GM18517 (cell line): Measurements from ENCODE around the gene SETD3.

Experiments used
- ATAC-seq: cut with Tn5 transposase; IDR thresholded peaks from one replicate; pipeline ENCODE4 v1.9.1; 2021; ENCODE audit warnings: mild to moderate bottlenecking, moderate library complexity; ENCODE audit not compliant: unreplicated experiment

SETD3 gene

DNA sequence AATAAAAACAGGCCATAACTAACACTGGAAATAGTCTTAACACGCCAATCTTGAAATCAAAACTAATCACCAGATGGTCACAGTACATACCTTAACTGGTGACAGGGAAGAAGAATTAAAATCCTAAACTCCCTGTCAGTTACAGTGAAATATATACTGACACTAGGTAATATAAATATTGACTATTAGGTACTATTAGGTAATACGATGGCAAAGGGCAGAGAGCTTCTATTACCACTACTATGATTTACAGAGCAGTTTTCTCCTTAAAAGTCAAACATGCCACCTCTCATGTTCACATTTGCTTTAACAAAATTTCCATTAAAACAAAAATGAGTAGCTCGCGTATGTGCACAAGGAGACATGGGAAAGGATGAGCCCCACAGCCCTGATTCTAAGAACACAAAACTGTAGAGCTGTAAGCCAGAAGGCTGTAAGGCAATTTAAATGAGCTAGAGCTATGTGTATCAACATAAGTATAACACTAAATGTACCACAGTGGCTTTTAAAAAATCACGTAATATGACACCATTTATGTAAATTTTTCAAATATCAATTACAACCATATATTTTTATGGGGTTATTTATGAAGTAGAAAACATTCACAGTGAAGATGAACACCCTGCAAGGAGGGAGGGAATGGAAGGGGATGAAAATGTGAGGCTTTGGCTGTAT is 19.1 kb downstream of the SETD3 start:
- ATAC-seq = no peak

DNA sequence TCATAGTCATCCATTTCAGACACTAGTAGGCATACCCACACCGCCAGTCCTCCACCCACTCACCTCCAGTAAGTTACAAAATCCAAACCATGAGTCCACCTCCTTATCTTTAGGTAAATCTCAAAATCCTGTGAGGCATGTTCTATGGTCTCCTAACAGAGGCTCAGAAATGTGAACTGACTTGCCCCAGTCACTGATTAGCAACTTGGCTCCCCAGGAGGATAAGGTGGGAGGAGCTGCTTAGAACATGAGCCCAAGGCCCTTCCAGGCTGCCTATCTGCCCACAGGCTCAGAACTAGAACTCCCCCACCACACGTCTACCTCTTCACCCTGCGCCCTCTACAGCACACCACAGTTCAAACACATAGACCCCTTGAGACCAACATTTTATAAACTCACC is 19.9 kb downstream of the SETD3 start:
- no peak for ATAC-seq

DNA sequence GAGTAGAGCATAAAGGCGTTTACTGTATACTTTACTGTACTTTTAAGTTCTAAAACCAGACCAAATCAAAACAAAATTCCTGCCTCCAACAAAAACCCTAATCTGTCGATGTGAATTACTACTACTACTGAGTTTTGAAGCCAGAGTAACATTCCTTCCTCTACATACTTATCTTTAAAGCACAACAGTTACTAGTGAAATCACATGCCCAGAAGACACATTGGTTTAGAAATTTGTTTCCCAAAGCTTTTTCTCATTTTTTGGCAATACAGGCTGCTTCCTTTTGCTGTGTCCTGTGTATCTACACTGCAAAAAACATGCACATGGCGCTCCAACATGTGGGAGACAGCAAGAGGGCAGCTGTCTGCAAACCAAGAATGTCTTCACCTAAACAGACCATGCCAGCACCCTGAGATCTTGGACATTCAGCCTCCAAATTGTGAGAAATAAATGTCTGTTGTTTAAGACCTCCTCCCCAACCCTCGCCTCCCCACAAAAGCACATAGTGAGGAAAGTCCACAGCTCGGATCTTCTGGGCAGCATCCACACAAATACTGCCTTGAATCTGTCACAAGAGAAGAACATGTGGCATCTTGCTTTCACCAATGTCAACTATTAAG is 21.1 kb downstream of the SETD3 start:
- no peak for ATAC-seq

DNA sequence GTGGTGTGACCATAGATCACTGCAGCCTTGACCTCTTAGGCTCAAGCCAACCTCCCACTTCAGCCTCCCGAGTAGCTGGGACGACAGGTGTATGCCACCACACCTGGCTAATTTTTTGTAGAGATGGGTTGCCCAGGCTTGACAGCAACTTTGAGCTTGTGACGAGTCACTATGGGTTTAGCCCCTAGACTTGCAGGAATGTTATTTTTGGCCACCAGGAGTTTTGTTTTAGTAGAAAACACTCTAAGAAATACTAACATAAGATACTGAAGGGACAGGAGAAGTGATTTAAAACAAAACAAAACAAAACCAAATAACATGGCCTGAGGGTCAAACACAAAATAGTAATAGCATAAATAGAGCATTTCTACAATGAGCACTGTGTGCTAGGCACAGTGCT is 26.4 kb downstream of the SETD3 start:
- ATAC-seq = no peak

DNA sequence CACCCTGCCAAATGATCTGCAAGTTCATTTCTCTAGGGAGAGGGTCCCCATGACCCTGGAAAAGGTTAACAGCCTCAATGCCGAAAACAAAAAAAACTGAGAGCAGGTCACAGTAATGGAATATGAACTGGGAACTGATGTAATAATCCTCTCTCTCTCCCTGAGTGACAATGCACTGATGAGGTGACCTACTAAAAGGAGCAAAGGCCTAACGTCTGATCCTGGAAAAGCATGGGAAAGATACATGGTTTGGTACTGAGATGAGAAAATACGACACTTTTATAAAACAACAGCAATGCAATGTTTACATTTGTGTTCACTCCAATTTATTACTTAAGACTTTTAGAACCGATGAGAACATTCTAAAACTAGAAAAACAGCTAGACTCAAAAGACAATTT is 27.7 kb downstream of the SETD3 start:
- ATAC-seq = no peak

DNA sequence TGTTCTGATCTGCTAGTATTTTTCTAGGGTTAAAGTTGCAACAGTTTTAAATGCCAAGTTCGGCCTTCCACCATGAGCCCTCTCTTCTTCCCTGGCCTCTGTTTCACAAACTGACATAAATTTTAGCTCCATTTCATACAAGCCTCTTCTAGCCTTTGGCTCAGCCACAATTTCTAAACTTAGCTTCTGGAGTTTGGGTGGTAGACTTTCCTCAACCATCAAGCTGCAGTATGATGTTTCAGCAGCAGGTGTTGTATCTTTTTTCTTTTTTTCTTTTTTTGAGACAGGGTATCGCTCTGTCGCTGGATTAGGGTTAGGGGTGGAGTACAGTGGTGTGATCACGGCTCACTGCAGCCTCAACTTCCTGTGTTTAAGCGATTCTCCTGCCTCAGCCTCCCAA is 29.4 kb downstream of the SETD3 start:
- no peak for ATAC-seq

DNA sequence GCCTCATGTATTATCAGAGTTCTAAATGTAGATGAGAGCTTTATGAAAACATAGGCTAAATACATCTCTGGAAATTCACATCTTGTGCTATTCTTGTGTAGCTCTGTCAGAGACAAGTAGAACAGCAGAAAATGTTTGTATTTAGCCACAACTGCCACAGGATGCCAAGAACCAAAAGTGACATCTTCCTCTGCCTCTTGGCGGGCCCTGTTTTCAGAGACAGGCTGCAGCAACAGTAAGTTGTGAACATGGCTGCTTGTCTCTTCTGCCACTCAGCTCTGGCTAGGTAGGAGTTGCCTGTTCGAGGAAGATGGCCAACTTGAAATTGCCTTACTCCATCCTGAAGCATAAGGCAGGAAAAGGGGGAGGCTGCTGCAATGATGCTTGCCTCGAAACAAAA is 30.4 kb downstream of the SETD3 start:
- no peak for ATAC-seq

DNA sequence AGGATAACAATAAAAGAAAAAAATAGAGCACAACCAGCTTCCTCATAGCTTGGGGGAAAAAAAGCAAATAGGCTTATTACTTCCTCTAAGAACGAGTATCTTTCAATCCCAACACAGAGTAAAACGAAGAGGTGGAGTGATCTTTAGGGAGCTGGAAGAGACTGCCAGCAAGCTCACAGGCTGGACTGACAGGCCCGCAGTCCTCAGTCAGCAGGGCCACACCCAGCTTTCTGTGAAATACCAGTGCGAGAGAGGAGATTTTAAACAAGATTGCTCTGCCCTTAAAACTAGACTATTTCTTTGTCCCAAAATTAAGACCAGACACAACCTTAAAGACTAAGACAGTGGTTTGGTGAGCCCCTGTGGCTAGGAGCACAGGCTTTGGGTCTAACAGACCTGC is 32.9 kb downstream of the SETD3 start:
- no peak for ATAC-seq

DNA sequence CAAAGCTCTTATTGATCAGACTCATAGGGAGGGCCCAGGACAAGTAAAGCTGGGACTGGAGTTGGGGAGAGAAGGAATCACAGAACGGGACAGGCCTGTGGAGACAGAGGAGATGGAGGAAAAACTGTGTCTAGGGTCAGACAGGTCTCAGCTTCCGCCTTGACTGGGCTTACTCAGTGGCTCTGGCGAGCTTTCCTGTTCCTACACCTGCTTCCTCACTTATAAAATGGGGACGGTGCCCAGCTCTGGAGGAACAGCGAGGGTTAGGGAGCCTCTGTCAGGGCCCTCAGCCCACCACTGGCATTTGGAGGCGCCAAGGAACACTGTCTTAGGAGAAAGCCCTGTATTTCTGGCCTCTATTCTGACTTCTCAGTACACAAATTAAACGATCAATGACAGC is 34.7 kb downstream of the SETD3 start:
- ATAC-seq = no peak

DNA sequence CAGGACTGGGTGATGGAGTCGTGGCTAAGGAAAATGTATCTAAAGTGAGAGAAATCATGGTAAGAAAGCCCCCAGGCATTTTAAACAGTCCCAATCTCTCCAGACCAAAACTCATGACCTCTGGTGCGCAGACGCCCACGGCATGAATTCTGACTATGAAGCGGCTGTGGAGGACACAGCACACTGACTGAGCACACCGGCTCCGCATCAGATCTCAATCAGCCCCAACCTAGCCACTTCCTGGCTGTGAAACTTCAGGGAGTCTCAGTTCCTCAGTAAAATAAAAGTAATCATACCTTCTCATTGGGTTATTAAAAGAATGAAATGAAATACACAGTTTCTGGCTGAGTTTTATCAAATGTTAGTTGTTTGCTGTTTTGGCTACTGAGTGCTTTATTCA is 38.7 kb downstream of the SETD3 start:
- no peak for ATAC-seq

DNA sequence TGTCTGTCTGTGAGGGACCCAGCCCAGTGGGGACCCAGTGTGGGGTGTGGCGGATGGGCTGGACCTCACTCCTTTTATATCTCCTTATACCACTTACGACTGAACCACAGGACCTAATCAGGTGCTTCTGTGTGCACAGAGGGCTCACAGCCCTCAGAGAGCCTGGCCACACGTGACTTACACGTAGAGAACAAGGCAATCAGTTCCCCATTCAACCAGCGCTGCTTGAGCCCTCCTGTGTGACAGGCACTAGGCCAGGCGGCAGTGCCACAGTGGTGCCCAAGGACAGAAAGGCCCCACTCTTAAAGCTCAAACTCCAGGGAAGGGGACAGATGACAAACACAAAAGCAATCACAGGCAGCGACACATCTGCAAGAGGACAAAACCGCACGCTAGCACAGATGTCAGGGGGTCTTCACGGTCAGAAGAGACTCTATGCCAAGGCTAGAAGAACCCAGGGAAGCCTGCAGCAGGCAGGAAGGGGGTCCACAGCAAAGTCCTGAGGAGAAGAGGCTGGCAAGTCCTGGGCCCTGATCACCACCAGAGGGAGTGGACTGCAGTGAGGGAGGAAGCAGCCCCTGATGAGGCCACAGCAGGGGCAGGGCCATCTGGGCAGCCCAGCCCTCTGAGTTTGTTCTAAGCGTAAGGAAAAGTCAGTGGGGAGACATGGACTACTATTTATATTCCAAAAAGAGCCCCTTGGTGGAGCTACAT is 39.3 kb downstream of the SETD3 start:
- ATAC-seq = no peak

DNA sequence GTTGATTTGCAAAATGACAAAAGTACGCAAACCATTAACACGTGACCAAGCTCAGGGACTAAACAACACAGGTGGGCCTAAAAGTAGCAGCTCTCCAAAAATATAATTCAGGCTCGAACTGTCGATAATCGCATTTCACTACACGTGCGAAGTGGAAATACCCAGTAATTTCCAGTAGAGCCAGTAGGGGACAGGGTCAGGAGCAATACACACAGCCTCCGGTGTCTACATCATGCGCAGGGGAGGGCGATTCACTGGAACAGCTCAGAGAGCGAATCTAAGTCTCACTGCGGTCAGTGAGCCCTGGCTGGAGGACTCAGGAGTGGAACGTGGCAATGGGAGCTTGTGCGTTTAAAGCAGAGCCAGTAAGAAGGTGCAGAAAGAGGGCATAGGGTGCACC is 40.4 kb downstream of the SETD3 start:
- ATAC-seq = no peak

DNA sequence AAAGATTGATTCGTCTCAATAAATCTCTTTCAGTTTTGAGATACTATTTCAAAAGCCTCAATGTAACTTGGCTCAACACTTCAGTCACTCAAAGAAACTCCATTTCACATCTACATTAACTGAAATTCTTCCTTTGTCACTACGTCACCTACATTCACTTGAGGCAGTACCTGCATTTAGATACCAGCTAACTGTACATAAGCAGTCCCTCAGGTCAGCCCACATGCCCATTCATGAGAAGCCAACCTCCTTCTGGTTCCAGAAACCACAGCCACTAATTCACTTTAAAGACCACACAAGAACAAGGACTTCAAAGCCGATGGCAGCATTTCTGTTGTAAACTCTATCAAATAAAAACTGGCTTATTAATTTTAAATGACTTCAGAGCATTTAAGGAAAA is 43.0 kb downstream of the SETD3 start:
- ATAC-seq = no peak

DNA sequence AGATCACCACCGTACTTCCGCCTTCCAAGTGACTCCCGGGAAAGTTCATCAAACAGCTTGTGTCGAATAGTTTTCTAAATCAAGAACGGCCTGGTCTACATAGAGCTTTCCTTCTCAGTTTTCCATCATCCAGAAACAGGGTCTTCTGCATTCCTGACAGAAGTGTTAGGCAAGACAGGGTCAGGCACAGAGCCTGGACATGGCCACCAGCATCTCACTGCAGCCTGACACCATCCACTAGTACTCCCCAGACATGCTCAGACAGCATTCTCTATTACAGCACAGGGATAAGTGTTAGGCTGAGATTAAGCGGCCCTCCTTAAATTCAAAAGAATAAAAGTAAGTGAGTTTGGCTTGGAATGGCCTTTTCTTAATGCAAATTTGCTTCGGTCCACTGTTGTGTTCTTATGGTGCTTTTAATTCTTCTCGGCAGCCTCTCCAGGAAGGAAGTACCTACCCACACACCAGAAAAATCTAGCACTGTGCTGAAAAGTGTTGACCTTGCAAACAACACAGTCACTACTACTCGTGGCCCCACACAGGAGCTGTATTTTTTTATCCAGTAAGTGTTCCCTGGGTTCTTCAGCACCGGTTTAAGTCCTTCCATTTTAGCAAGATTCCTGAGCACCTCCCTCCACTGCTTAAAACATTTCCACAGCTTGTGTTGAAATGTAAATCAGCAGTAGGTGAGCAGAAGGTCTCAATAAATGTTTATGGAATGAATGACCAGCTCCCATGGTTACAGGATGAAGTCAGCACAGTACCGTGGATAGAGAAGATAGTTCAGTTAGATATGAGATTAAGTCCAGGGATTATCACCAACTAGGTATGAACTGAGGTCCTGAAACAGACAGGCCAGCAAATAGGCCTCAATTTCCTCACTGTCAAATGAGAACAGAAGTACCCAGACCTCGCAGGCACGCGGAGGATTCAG is 44.1 kb downstream of the SETD3 start:
- ATAC-seq = no peak

DNA sequence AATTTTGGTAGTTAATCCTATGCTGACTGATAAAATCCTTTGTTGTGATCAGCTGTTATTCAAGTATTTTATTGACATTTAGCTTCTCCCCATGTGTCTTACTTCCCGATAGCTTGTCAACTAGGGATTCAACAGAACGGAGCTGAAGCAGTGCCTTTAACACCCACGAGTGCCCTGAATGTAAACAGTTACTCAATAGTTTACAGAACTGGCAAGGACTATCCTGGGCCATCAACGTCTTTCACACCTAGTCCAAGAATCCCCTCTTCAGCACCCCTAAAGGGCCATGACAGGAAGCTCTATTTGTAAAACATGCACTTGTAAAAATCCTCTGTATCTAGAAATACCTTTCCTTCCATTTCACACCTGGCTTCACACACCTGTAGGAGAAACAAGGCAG is 45.3 kb downstream of the SETD3 start:
- ATAC-seq = no peak

DNA sequence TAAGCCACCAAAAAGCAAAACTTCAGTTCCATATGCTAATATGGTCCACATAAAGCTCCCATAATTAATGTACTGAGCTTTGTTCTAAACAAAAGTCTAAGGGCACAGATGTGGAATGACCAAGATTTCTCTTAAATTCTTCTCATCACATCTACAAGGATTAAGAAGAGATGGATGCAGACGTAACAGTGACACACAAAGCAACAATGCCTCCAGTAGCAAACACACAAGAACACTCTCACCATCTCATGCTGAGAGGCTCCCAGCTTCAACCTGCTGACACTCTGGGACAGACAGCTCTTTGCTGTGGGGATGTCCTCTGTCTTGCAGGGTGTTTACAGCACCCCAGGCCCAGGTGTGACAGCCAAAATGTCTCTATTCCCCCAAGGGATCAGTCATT is 48.2 kb downstream of the SETD3 start:
- no peak for ATAC-seq

DNA sequence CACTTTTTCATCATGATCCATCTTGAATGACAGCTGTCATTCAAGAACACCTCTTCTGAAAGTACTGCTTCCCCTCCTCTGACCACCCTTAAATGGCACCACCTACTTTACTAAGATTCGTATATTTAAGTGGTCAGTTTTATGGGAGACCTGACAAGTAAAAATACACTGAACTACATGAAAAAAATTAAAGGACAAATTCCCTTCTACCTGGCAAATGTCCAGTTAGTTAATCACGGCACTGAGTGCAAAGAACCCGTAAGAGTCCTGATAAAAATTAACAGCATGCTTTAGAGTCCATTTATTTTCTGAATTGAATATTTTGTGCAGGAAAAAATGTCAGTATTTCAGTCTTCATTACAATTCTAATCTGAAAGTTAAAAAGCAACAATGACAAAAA is 48.7 kb downstream of the SETD3 start:
- ATAC-seq = no peak

DNA sequence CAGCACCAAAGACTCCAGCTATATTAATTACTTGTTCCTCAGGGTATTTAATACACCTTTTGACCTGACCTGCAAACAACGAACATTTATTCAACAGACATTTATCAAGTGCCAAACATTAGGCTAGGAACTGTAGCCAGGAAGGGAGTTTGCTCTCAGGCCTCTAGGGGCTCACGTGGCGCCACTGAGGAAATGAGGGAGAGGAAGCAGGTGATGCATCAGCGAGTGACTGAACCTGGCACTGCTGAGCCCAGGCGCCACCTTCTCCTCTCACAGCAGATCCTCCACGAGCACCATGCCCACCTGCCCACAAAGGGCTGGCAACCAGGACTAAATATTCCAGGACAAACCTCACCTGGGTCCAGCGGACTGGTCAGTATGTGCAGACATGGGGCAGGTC is 50.2 kb downstream of the SETD3 start:
- no peak for ATAC-seq

DNA sequence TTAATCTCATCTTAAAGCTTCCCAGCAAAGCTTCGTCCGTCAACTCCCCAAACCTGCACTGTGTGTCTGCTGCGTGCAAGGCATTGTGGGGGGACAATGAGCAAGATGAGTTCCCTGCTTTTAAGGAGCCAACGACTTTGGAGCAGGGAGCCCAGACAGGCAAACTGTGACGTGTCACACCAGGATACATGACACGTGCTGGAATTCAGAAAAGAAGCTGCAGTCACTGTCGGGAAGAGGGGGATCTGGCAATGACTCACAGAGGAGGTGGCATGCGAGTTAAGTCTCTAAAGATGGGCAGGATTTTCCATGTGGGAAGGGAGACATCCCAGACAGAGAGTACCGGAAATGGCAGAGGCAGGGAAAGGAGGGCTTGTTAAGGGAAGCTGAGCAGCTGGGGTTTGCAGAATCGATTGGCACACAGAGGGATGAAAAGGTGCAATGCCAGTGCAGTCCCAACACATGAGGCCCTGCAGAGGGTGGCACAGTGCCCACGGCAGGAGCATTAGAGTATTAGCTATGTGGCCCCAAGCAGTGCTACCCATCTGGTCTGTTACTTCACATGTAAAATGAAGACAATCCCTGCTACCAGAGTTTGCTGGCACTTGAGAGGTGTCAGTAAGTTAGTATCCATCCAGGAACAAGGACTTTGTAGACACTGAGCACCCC is 52.9 kb downstream of the SETD3 start:
- ATAC-seq = no peak

DNA sequence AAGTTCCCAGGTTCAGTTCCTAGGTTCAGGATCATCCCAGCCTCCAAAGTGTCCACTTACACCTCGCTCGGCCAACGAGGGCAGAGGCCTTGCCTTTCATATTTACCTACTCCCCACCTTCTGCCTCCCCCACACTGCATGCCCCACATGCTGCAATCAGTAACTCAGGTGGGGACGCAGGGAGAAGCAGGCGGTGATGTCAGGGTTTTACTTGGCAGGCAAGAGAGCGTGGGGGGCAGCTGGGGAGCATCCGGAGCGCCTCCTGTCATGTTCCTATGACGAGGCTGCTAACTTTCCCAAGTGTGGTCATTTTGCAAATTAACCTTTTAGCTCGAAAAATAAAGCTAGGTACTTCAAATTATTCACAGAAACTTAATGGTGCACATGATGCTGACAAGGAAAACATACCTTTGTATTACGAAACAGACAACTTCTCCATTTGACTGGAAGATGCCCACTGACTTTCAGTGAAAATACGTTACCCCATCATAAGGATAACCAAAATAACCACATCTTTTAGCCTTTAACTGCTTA is 53.8 kb downstream of the SETD3 start:
- no peak for ATAC-seq

DNA sequence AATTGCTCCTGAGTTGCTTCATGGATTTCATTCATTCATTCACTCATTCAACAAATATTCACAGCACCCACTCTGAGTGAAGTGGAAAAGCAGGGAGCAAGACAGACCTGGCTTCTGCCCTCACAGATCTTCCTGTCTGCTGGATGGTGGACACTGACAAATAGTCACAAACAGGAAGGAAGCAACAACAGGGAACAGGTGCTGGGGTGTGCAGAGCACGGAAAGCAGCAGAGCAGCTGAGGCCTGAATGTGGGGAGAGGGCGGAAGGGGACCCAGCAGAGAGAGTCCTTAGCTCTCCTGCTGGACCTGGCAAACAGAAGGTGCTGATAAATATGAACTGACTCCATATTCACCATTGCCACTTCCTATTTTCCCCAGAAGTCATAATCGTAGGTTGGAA is 54.4 kb downstream of the SETD3 start:
- ATAC-seq = no peak
